ENCODE measurements around the gene ABCG1. TPM values are rescaled to one million over a fixed set of nuclear protein-coding genes. Genes with fewer than 3 reads are reported as not detected.

Gene ABCG1
- total RNA-seq, 1 donor from 2014 or later, result 10.2 TPM

DNA sequence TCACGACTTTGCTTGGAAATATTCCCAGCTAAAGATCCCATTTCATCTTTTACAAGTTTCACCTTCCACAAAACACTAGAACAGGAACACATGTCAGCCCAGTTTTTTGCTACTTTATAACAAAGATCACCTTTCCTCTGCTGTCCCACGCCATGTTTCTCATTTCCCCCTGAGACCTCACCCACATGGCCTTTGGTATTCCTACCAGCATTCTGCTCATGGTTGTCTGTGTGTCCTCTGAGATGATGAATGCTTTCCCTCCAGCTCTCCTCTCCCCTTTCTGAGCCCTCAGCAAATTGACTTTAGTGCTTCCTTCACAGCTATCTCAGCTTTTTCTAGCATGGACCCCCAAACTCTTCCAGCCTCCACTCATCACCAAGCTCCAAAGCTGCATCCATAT, 32.3 kb upstream of the ABCG1 start:
- Mint-ChIP-seq H3K4me3 (no peak overlapping the region), H3K36me3 (ENCODE audit: low read depth) (peaks cover 10% of the 10 kb centered on the region), H3K27me3 (ENCODE audit: insufficient read depth) (peaks cover 3% of the 10 kb centered on the region), H3K4me1 (ENCODE audit: low read depth) (peaks cover 54% of the 10 kb centered on the region), H3K27ac (peak overlapping the region; percentile 14), H3K9me3 (peaks cover 13% of the 10 kb centered on the region)
- intact Hi-C loops (cut with micrococcal nuclease), result loop anchor here (5.0 kb wide), 2 partner anchors 39 to 184 kb away; no protein-coding TSS in a partner anchor
- DNase-seq (ENCODE audit: low spot score), result no peak

DNA sequence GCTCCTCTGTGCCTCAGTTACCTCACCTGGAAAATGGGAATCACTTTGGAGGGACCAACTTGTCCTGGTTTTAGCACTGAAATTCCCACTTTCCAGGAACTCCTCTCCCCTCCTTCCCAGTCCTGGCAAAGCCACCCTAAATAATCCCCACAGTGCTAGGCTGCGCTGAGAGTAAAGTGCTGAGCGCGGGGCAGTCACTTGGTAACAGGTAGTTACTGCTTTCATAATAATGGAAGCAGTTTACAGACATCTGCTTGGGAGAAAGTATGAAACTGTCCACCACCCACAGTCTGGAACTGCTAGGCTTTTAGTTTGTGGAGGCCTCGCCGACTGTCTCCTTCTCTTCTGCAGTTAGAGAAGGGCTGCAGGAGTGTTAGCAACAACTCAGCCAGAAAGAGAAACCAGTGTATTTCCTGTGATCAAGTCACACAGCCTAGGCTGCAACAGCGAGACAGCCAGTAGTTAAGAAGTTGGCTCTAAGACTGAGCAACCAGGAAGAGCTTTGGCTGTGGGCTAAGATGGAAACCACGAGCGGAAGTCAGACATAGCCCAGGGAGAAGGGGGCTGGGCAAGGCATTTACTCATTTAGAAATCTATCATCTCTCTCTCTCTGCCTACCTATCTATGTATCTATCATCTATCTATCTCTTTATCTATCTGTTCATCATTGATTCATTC, 30.8 kb upstream of the ABCG1 start:
- intact Hi-C loops (cut with micrococcal nuclease), result loop anchor here (1.0 to 5.0 kb wide), 9 partner anchors 24 to 308 kb away; partner anchors contain the start of gene RSPH1
- H3K4me1 Mint-ChIP-seq (ENCODE audit: low read depth), result peaks cover 70% of the 10 kb centered on the region
- DNase-seq (ENCODE audit: low spot score), result peak; percentile 81
- H3K4me3 Mint-ChIP-seq, result peak overlapping the region; percentile 68
- H3K27ac Mint-ChIP-seq, result peak overlapping the region; percentile 89
- peaks cover 13% of the 10 kb centered on the region for H3K9me3 Mint-ChIP-seq
- no peaks in the 10 kb centered on the region for H3K27me3 Mint-ChIP-seq (ENCODE audit: insufficient read depth)
- H3K36me3 Mint-ChIP-seq (ENCODE audit: low read depth), result peaks cover 10% of the 10 kb centered on the region

- peak overlapping the region; percentile 50 for H3K4me3 Mint-ChIP-seq
- peaks cover 13% of the 10 kb centered on the region for H3K9me3 Mint-ChIP-seq
- peaks cover 14% of the 10 kb centered on the region for H3K36me3 Mint-ChIP-seq (ENCODE audit: low read depth)
- H3K27me3 Mint-ChIP-seq (ENCODE audit: insufficient read depth), result peaks cover under 1% of the 10 kb centered on the region
- intact Hi-C loops (cut with micrococcal nuclease), result loop anchor here (1.0 to 5.0 kb wide), 9 partner anchors 24 to 308 kb away; partner anchors contain the start of gene RSPH1
- peaks cover 75% of the 10 kb centered on the region for H3K4me1 Mint-ChIP-seq (ENCODE audit: low read depth)
- DNase-seq (ENCODE audit: low spot score), result no peak
- H3K27ac Mint-ChIP-seq, result peak overlapping the region; percentile 89
These were observed 30.3 kb upstream of the ABCG1 start for GRCh38 chr21:42188663-42189062.

GRCh38 chr21:42189431-42189830, 29.5 kb upstream of the ABCG1 start:
- intact Hi-C loops (cut with micrococcal nuclease), result loop anchor here (5.0 kb wide), 2 partner anchors 42 to 187 kb away; no protein-coding TSS in a partner anchor
- peaks cover 2% of the 10 kb centered on the region for H3K27me3 Mint-ChIP-seq (ENCODE audit: insufficient read depth)
- H3K27ac Mint-ChIP-seq, result peak overlapping the region; percentile 8
- DNase-seq (ENCODE audit: low spot score), result no peak
- peak overlapping the region; percentile 16 for H3K4me3 Mint-ChIP-seq
- H3K36me3 Mint-ChIP-seq (ENCODE audit: low read depth), result peaks cover 14% of the 10 kb centered on the region
- peaks cover 78% of the 10 kb centered on the region for H3K4me1 Mint-ChIP-seq (ENCODE audit: low read depth)
- H3K9me3 Mint-ChIP-seq, result peaks cover 13% of the 10 kb centered on the region

DNA sequence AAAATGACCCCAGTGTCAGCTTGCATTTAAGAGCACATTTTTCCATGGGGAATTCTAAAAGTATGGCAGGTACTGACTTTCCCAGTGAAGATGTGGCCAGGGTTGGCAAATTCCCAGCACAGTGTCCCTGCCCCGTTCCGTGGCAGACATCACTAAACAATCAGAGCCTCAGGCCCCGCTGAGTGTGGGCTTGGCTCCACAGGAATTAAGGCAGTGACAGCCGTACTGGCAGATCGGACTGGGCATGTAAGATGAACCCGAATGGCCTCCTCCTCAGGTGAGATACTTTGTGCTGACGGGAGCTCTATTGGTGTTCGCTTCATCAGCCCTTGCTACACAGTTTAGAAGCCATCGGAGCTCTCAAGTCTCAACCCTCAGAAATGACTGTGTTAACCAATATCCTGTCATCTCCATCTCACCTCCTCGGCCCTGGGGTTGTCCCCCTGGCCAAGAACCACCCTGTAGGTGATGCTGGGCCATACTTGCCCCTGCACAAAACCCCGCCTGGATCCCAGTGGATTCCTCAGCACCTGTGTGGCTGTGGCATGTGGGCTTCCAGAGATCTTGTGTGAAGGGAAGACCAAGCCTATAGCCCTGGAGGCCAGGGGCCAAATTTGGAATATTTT, 29.0 kb upstream of the ABCG1 start:
- DNase-seq (ENCODE audit: low spot score), result peak; percentile 34
- intact Hi-C loops (cut with micrococcal nuclease), result loop anchor here (5.0 kb wide), 2 partner anchors 43 to 188 kb away; no protein-coding TSS in a partner anchor
- peaks cover 79% of the 10 kb centered on the region for H3K4me1 Mint-ChIP-seq (ENCODE audit: low read depth)
- H3K27me3 Mint-ChIP-seq (ENCODE audit: insufficient read depth), result peaks cover 2% of the 10 kb centered on the region
- peak overlapping the region; percentile 21 for H3K4me3 Mint-ChIP-seq
- peak overlapping the region; percentile 13 for H3K27ac Mint-ChIP-seq
- peaks cover 13% of the 10 kb centered on the region for H3K9me3 Mint-ChIP-seq
- peaks cover 14% of the 10 kb centered on the region for H3K36me3 Mint-ChIP-seq (ENCODE audit: low read depth)

- intact Hi-C loops (cut with micrococcal nuclease), result no loop called here
- peak overlapping the region; percentile 21 for H3K4me3 Mint-ChIP-seq
- peaks cover 2% of the 10 kb centered on the region for H3K27me3 Mint-ChIP-seq (ENCODE audit: insufficient read depth)
- H3K4me1 Mint-ChIP-seq (ENCODE audit: low read depth), result peaks cover 83% of the 10 kb centered on the region
- peaks cover 16% of the 10 kb centered on the region for H3K36me3 Mint-ChIP-seq (ENCODE audit: low read depth)
- H3K9me3 Mint-ChIP-seq, result peaks cover 13% of the 10 kb centered on the region
- DNase-seq (ENCODE audit: low spot score), result no peak
- H3K27ac Mint-ChIP-seq, result peak overlapping the region; percentile 13
These were observed 28.5 kb upstream of the ABCG1 start for GRCh38 chr21:42190486-42190863.

DNA sequence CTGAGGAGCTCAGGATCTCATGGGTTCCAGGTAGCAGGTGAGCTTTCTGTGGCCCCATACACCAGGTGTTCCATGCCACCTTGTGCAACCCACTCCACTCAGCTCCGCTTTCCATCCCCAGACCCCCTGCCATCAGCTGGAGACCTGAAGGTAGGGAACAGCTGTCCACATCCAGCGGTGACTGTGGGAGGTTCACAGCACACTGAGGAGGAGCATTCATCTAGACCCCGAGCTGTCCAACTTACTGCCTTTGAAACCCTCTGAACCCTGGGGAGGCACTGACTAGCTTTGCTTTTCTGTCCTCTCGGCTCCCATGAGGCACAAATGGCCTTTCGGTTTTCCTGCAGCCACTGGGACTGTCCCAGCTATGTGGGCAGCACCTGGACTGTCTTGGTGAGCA, 27.9 kb upstream of the ABCG1 start:
- intact Hi-C loops (cut with micrococcal nuclease), result no loop called here
- H3K4me1 Mint-ChIP-seq (ENCODE audit: low read depth), result peaks cover 81% of the 10 kb centered on the region

GRCh38 chr21:42191696-42192595, 27.0 kb upstream of the ABCG1 start:
- no peaks in the 10 kb centered on the region for H3K9me3 Mint-ChIP-seq
- peaks cover 73% of the 10 kb centered on the region for H3K4me1 Mint-ChIP-seq (ENCODE audit: low read depth)
- intact Hi-C loops (cut with micrococcal nuclease), result no loop called here
- peaks cover 4% of the 10 kb centered on the region for H3K27me3 Mint-ChIP-seq (ENCODE audit: insufficient read depth)
- H3K4me3 Mint-ChIP-seq, result no peak overlapping the region
- no peak overlapping the region for H3K27ac Mint-ChIP-seq
- DNase-seq (ENCODE audit: low spot score), result no peak
- peaks cover 11% of the 10 kb centered on the region for H3K36me3 Mint-ChIP-seq (ENCODE audit: low read depth)

More for the DNA sequence above, 27.9 kb upstream of the ABCG1 start:
- Mint-ChIP-seq H3K36me3 (ENCODE audit: low read depth) (peaks cover 15% of the 10 kb centered on the region), H3K27me3 (ENCODE audit: insufficient read depth) (peaks cover 4% of the 10 kb centered on the region), H3K9me3 (peaks cover 7% of the 10 kb centered on the region), H3K4me3 (no peak overlapping the region), H3K27ac (no peak overlapping the region)
- no peak for DNase-seq (ENCODE audit: low spot score)

- H3K4me3 Mint-ChIP-seq, result peak overlapping the region; percentile 72
- no peaks in the 10 kb centered on the region for H3K9me3 Mint-ChIP-seq
- H3K4me1 Mint-ChIP-seq (ENCODE audit: low read depth), result peaks cover 63% of the 10 kb centered on the region
- peaks cover 10% of the 10 kb centered on the region for H3K36me3 Mint-ChIP-seq (ENCODE audit: low read depth)
- H3K27ac Mint-ChIP-seq, result peak overlapping the region; percentile 87
- DNase-seq (ENCODE audit: low spot score), result peak; percentile 75
- intact Hi-C loops (cut with micrococcal nuclease), result loop anchor here (1.0 kb wide), 2 partner anchors 27 to 43 kb away; no protein-coding TSS in a partner anchor
- H3K27me3 Mint-ChIP-seq (ENCODE audit: insufficient read depth), result peaks cover 4% of the 10 kb centered on the region
These were observed 25.7 kb upstream of the ABCG1 start for GRCh38 chr21:42193131-42193671.

DNA sequence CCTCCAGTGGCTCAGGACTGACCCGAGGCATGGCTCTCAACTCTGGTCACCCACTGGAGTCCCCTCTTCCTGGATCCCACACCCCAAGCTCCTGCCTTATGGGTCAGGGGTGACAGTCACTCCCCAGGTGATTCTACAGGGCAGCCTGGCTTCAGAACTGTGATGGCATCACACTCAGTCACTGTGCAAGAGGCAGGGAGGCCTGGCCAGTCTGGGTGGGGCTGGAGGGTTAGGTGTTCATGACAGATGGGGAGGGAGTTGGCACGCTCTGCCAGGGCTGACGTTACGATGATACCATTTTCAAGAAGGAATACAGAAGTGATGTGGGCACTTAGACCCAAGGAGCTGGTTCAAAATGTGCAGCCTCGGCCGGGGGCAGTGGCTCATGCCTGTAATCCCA, 25.2 kb upstream of the ABCG1 start:
- no peak for DNase-seq (ENCODE audit: low spot score)
- no peak overlapping the region for H3K4me3 Mint-ChIP-seq
- peaks cover 4% of the 10 kb centered on the region for H3K27me3 Mint-ChIP-seq (ENCODE audit: insufficient read depth)
- no peaks in the 10 kb centered on the region for H3K9me3 Mint-ChIP-seq
- peaks cover 63% of the 10 kb centered on the region for H3K4me1 Mint-ChIP-seq (ENCODE audit: low read depth)
- intact Hi-C loops (cut with micrococcal nuclease), result loop anchor here (1.0 kb wide), 2 partner anchors 27 to 43 kb away; no protein-coding TSS in a partner anchor
- H3K36me3 Mint-ChIP-seq (ENCODE audit: low read depth), result peaks cover 10% of the 10 kb centered on the region
- H3K27ac Mint-ChIP-seq, result peak overlapping the region; percentile 43

DNA sequence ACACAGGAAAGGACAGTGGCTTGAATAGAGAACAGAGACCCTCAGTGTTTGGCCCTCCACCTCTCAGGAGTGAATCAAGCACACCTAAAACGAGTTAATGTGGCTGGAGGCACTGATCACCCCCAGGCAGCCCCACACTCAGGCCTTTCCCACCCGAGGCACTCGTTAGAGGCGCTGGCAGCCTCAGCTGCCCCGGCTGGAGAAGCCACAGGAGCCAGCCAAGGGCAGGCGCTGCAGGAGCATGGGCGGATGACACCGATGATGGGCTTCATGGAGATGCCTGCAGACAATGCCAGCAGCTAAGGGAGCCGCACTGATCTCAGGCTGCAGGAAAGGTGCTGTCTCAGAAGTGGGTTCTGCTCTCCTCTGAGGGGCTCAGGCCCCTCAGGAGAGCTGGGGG, 24.1 kb upstream of the ABCG1 start:
- Mint-ChIP-seq H3K9me3 (no peaks in the 10 kb centered on the region), H3K36me3 (ENCODE audit: low read depth) (peaks cover 10% of the 10 kb centered on the region), H3K27me3 (ENCODE audit: insufficient read depth) (peaks cover 4% of the 10 kb centered on the region)

GRCh38 chr21:42195378-42196031, 23.4 kb upstream of the ABCG1 start:
- intact Hi-C loops (cut with micrococcal nuclease), result no loop called here
- no peak for DNase-seq (ENCODE audit: low spot score)
- Mint-ChIP-seq H3K4me1 (ENCODE audit: low read depth) (peaks cover 67% of the 10 kb centered on the region), H3K27ac (peak overlapping the region; percentile 52), H3K36me3 (ENCODE audit: low read depth) (peaks cover 10% of the 10 kb centered on the region), H3K4me3 (no peak overlapping the region), H3K9me3 (no peaks in the 10 kb centered on the region), H3K27me3 (ENCODE audit: insufficient read depth) (peaks cover 4% of the 10 kb centered on the region)

More for the DNA sequence above, 24.1 kb upstream of the ABCG1 start:
- Mint-ChIP-seq H3K4me3 (no peak overlapping the region), H3K4me1 (ENCODE audit: low read depth) (peaks cover 67% of the 10 kb centered on the region), H3K27ac (no peak overlapping the region)
- no peak for DNase-seq (ENCODE audit: low spot score)
- intact Hi-C loops (cut with micrococcal nuclease), result no loop called here
